Right kidney (tissue), 9 donors: ENCODE results near the gene TMEM33.
"Not testable (repeated sequence)": the region's sequence is repeated elsewhere in the genome, so short reads cannot be mapped to it uniquely, and the experiment has no call there.

Source experiments
- DNase-seq: peaks from one replicate; pipeline ENCODE4 v3.0.0-alpha.2; 2016
- long read RNA-seq, 8 donors: transcript quantifications; one replicate each; lab custom pipeline, GENCODE V29; 2026

TMEM33 gene, protein sequence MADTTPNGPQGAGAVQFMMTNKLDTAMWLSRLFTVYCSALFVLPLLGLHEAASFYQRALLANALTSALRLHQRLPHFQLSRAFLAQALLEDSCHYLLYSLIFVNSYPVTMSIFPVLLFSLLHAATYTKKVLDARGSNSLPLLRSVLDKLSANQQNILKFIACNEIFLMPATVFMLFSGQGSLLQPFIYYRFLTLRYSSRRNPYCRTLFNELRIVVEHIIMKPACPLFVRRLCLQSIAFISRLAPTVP
- long read RNA-seq, donor 1, full-length matches to known transcripts, result 11 of 11 reads
- long read RNA-seq, donor 1, partial matches to known transcripts, result 0 of 11 reads
- long read RNA-seq, donor 1, other reads (novel, unspliced or antisense), result 0 of 11 reads
- long read RNA-seq, donor 2, full-length matches to known transcripts, result 4 of 4 reads
- long read RNA-seq, donor 2, partial matches to known transcripts, result 0 of 4 reads
- long read RNA-seq, donor 2, other reads (novel, unspliced or antisense), result 0 of 4 reads
- long read RNA-seq, donor 3, full-length matches to known transcripts, result 11 of 11 reads
- long read RNA-seq, donor 3, partial matches to known transcripts, result 0 of 11 reads
- long read RNA-seq, donor 3, other reads (novel, unspliced or antisense), result 0 of 11 reads
- long read RNA-seq, donor 4, full-length matches to known transcripts, result 10 of 10 reads
- long read RNA-seq, donor 4, partial matches to known transcripts, result 0 of 10 reads
- long read RNA-seq, donor 4, other reads (novel, unspliced or antisense), result 0 of 10 reads
- long read RNA-seq, donor 5, full-length matches to known transcripts, result 7 of 7 reads
- long read RNA-seq, donor 5, partial matches to known transcripts, result 0 of 7 reads
- long read RNA-seq, donor 5, other reads (novel, unspliced or antisense), result 0 of 7 reads
- long read RNA-seq, donor 6, full-length matches to known transcripts, result 7 of 7 reads
- long read RNA-seq, donor 6, partial matches to known transcripts, result 0 of 7 reads
- long read RNA-seq, donor 6, other reads (novel, unspliced or antisense), result 0 of 7 reads
- long read RNA-seq, donor 7, full-length matches to known transcripts, result 12 of 12 reads
- long read RNA-seq, donor 7, partial matches to known transcripts, result 0 of 12 reads
- long read RNA-seq, donor 7, other reads (novel, unspliced or antisense), result 0 of 12 reads
- long read RNA-seq, donor 8, full-length matches to known transcripts, result 8 of 8 reads
- long read RNA-seq, donor 8, partial matches to known transcripts, result 0 of 8 reads
- long read RNA-seq, donor 8, other reads (novel, unspliced or antisense), result 0 of 8 reads

GRCh38 chr4:41934901-41935651 lies at the start of gene TMEM33:
Gene TMEM33, plus strand, starts transcription at chr4:41935429. Its CDS starts 56 bp downstream, at chr4:41935485.
- DNase-seq, result peak; percentile 95

- no peak for DNase-seq
Observed at GRCh38 chr4:41885456-41885855, 49.8 kb upstream of the TMEM33 start.

GRCh38 chr4:41887277-41887676 lies 48.0 kb upstream of the TMEM33 start:
- no peak for DNase-seq

GRCh38 chr4:41887821-41888686 lies 47.2 kb upstream of the TMEM33 start:
- no peak for DNase-seq

DNA sequence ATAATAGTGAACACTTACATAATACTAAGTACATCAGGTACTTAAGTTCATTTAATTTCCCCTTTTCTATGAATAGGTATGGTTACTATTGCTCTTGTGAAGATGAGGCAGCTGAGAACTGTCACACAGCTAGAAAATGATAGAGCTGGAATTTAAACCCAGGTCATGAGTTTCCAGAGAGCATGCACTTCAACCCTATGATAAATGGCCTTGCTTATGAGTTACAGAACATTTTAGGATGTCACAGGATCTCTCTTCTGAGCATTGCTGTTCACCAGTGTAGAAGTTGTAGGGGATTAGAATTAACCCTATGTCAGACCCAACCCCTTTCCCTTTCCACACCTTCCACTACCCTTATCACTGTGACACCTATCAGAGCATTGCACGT lies 46.5 kb upstream of the TMEM33 start:
- DNase-seq, result no peak

- no peak for DNase-seq
Observed at GRCh38 chr4:41889317-41889716, 45.9 kb upstream of the TMEM33 start.

GRCh38 chr4:41890085-41890484 lies 45.1 kb upstream of the TMEM33 start:
- no peak for DNase-seq

DNA sequence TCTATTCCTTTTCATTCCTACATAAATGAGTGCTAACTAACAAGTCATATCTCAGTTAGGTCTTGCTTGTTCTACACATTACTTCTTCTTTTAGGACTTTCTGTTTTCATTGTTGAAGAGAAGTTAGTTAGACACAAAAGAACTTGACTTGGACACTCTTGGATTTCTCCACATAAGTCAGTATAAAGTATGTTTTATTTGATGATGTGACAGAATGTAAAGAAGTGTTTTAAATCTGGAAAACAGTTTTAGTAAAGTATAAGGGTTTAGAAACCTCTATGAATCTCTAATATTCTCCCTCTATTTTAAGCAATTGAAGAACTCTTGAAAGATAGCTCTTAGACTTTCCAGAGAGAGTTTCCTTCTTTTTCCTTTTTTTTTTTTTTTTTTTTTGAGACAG lies 38.6 kb upstream of the TMEM33 start:
- no peak for DNase-seq

DNA sequence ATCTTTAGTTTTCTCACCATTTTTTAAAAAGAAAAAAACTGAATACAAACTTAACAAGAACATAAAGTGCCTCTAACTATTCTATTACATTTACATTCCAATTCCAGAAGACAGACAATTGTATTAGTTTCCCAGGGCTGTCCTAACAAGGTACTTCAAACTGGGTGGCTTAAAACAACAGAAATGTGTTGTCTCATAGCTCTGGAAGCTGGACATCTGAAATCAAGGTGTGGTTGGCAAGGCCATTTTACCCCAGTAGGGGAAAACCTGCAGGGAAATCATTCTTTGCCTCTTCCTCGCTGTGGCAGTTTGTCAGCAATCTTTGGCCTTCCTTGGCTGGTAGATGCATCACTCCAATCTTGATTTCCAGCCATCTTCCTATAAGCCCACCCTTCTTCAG lies 37.5 kb upstream of the TMEM33 start:
- DNase-seq, result no peak

DNA sequence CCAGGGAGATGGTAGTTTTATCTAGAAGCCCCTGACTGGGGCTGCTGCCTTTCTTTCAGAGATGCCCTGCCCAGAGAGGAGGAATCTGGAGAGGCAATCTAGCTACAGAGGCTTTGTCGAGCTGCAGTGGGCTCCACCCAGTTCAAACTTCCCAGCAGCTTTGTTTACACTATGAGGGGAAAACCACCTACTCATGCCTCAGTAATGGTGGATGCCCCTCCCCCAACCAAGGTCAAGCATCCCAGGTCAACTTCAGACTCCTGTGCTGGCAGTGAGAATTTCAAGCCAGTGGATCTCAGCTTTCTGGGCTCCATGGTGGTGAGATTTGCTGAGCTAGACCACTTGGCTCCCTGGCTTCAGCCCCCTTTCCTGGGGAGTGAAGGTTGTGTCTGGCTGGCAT lies 26.1 kb upstream of the TMEM33 start:
- not testable (repeated sequence) for DNase-seq

DNA sequence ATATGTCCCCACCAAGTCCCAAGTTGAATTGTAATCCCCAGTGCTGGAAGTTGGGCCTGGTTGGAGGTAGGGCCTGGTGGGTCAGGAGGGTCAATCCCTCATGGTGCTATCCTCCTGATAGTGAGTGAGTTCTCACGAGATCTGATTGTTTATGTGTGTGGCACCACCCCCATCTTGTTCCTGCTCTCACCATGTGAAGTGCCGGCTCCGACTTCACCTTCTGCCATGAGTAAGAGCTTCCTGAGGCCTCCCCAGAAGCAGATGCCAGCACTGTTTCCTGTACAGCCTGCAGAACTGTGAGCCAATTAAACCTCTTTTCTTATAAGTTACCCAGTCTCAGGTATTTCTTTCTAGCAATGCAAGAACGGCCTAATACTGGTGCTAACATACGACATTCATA lies 22.7 kb upstream of the TMEM33 start:
- DNase-seq, result no peak

- no peak for DNase-seq
Observed at GRCh38 chr4:41913509-41913908, 21.7 kb upstream of the TMEM33 start.

GRCh38 chr4:41918278-41918677 lies 17.0 kb upstream of the TMEM33 start:
- DNase-seq, result no peak

DNA sequence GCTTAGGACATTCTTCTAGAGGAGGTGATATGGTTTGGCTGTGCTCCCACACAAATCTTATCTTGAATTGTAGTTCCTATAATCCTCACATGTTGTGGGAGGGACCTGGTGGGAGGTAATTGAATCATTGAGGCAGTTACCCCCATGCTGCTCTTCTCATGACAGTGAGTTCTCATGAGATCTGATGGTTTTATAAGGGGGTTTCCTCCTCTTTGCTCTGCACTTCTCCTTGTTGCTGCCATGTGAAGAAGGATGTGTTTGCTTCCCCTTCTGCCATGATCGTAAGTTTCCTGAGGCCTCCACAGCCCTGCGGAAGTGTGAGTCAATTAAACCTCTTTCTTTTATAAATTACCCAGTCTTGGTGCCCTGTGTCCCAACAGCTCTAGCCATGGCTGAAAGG lies 14.8 kb upstream of the TMEM33 start:
- DNase-seq, result not testable (repeated sequence)

- no peak for DNase-seq
Observed at GRCh38 chr4:41921476-41921875, 13.8 kb upstream of the TMEM33 start.

DNA sequence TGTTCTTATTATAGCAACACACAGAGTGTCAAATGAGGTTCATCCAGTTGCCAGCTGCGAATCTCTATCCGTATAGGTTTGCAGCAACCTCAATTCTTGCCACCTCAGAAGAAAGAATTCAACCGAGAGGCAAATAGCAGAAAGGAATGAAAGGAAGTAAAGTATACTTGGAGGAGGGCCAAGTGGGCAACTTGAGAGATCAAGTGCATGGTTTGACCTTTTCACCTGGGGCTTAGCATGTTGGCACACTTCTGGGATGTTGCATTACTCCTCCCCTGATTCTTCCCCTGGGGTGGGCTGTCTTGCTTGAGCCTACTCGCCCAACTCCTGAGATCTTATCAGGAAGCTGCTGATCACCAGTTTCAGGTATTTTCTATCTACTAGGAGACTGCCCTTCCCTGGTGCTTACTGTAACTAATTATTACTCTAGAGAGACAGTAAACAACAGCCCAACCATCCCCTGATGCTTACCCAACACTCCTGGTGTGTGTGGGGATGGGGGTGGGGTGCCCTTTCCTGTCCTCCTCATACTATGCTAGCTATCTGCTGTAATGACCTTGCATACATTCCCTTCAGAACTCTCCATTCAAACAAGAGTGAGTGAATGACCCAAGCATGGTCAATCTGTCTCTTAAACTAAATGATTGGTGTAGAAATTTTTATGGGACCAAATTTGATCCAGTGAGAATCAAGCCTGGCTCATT lies 7.3 kb upstream of the TMEM33 start:
- no peak for DNase-seq

GRCh38 chr4:41930139-41930831 lies 4.9 kb upstream of the TMEM33 start:
- DNase-seq, result no peak

GRCh38 chr4:41932988-41933387 lies 2.2 kb upstream of the TMEM33 start:
- DNase-seq, result no peak

- no peak for DNase-seq
Observed at GRCh38 chr4:41933997-41934503, 1.2 kb upstream of the TMEM33 start.
